Trophoblast cell (in vitro differentiated cells and primary cell): ENCODE data around the gene TSHB.

Experiments
- DNase-seq, 2 donors: peaks; one replicate each; pipeline ENCODE4 v3.0.0-alpha.2; 2016
- H2AFZ ChIP-seq: 2 replicates; pipeline ENCODE4 v1.6.1; 2013; ENCODE audit warnings: low read length, moderate library complexity, mild to moderate bottlenecking; ENCODE audit not compliant: insufficient read depth, poor library complexity
- H2AK5ac ChIP-seq: 2 replicates; pipeline ENCODE4 v1.6.1; 2013; ENCODE audit warnings: mild to moderate bottlenecking, low read length
- H2BK120ac ChIP-seq: 2 replicates; pipeline ENCODE4 v1.6.1; 2013; ENCODE audit warnings: low read length, mild to moderate bottlenecking, moderate library complexity; ENCODE audit not compliant: insufficient read depth, poor library complexity
- H2BK12ac ChIP-seq: 2 replicates; pipeline ENCODE4 v1.6.1; 2013; ENCODE audit warnings: mild to moderate bottlenecking, low read length, moderate library complexity
- H2BK5ac ChIP-seq: 2 replicates; pipeline ENCODE4 v1.6.1; 2013; ENCODE audit warnings: low read length, low read depth, moderate library complexity, mild to moderate bottlenecking; ENCODE audit not compliant: poor library complexity
- H3K14ac ChIP-seq: 2 replicates; pipeline ENCODE4 v1.6.1; 2013; ENCODE audit warnings: mild to moderate bottlenecking, low read length
- H3K18ac ChIP-seq: 2 replicates; pipeline ENCODE4 v1.6.1; 2013; ENCODE audit warnings: mild to moderate bottlenecking, low read length
- H3K23ac ChIP-seq: 2 replicates; pipeline ENCODE4 v1.6.1; 2013; ENCODE audit warnings: low read length
- H3K27ac ChIP-seq: 2 replicates; pipeline ENCODE4 v1.5.1; 2013; ENCODE audit warnings: low read depth, mild to moderate bottlenecking, inconsistent platforms, low read length, moderate library complexity
- H3K27me3 ChIP-seq: 2 replicates; pipeline ENCODE4 v1.6.1; 2013; ENCODE audit warnings: inconsistent platforms, mild to moderate bottlenecking, low read length, moderate library complexity; ENCODE audit not compliant: insufficient read depth
- H3K36me3 ChIP-seq, 2 experiments: 1 replicate in 1 of 2; 2 replicates in 1 of 2; pipeline ENCODE4 v1.6.1; 2013; ENCODE audit warnings: low read length in 2 of 2, mild to moderate bottlenecking in 2 of 2, moderate library complexity in 1 of 2; ENCODE audit not compliant: insufficient read depth in 2 of 2, control insufficient read depth in 1 of 2
- H3K4ac ChIP-seq: 2 replicates; pipeline ENCODE4 v1.6.1; 2013; ENCODE audit warnings: low read depth, mild to moderate bottlenecking, low read length, moderate library complexity
- H3K4me1 ChIP-seq, 2 experiments: 1 replicate in 1 of 2; 2 replicates in 1 of 2; pipeline ENCODE4 v1.6.1; 2013; ENCODE audit warnings: low read length in 2 of 2, mild to moderate bottlenecking in 2 of 2, moderate library complexity in 1 of 2; ENCODE audit not compliant: insufficient read depth in 2 of 2, control insufficient read depth in 1 of 2
- H3K4me2 ChIP-seq: 2 replicates; pipeline ENCODE4 v1.6.1; 2013; ENCODE audit warnings: inconsistent platforms, mild to moderate bottlenecking, low read length, moderate library complexity
- H3K4me3 ChIP-seq: 2 replicates; pipeline ENCODE4 v1.5.1; 2013; ENCODE audit warnings: mild to moderate bottlenecking, low read depth, low read length, inconsistent platforms
- H3K79me1 ChIP-seq: one replicate; pipeline ENCODE4 v1.6.1; 2013; ENCODE audit warnings: low read length
- H3K79me2 ChIP-seq: 2 replicates; pipeline ENCODE4 v1.6.1; 2013; ENCODE audit warnings: low read length, mild to moderate bottlenecking; ENCODE audit not compliant: control insufficient read depth, insufficient read depth, poor library complexity
- H3K9ac ChIP-seq: 2 replicates; pipeline ENCODE4 v1.6.1; 2013; ENCODE audit warnings: mild to moderate bottlenecking, low read length
- H3K9me3 ChIP-seq: 2 replicates; pipeline ENCODE4 v1.6.1; 2013; ENCODE audit warnings: low read depth, mild to moderate bottlenecking, control low read depth, inconsistent platforms, low read length; ENCODE audit not compliant: insufficient read depth
- H4K12ac ChIP-seq: 2 replicates; pipeline ENCODE4 v1.6.1; 2013; ENCODE audit warnings: low read depth, mild to moderate bottlenecking, low read length, moderate library complexity
- H4K8ac ChIP-seq: 2 replicates; pipeline ENCODE4 v1.6.1; 2013; ENCODE audit warnings: low read depth, mild to moderate bottlenecking, low read length, moderate library complexity
- H4K91ac ChIP-seq: one replicate; pipeline ENCODE4 v1.6.1; 2013; ENCODE audit warnings: low read depth, mild to moderate bottlenecking, low read length, moderate library complexity
- WGBS: extraction: QIAGEN DNeasy Blood & Tissue Kit; methylation state at CpG from one replicate; pipeline ENCODE4 v1.1.7; 2013; ENCODE audit warnings: missing lambda C conversion rate; ENCODE audit not compliant: insufficient read length, insufficient coverage; ENCODE audit errors: extremely low coverage; 5-methylcytosine and 5-hydroxymethylcytosine counted together

Gene TSHB

DNA sequence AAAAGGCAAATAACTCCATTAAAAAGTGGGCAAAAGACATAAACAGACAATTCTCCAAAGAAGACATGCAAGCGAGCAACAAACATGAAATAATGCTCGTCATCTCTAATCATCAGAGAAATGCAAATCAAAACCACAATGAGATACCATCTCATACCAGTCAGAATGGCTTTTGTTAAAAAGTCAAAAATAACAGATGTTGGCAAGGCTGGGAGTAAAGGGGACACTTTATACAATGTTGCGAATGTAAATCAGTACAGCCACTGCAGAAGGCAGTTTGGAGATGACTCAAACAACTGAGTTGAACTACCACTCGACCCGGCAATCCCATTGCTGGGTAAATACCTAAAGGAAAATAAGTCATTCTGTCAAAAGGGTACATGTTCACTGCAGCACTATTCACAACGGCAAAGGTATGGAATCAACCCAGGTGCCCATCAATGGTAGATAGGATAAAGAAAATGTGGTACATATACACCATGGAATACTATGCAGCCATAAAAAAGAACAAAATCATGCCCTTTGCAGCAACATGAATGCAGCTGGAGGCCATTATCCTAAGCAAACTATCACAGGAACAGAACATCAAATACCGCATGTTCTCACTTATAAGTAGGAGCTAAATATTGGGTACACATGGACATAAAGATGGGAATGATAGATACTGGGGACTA lies 33.7 kb downstream of the TSHB start:
- Histone ChIP-seq H2BK12ac (no peak overlapping the region), H3K27me3 (no peaks in the 10 kb centered on the region), H3K14ac (no peak overlapping the region), H3K4me2 (no peak overlapping the region), H3K4me1 (peaks cover 8 to 11% of the 10 kb centered on the region in 2 experiments), H2BK5ac (no peak overlapping the region), H3K4ac (no peak overlapping the region), H4K12ac (no peak overlapping the region), H3K79me2 (no peaks in the 10 kb centered on the region), H3K18ac (no peak overlapping the region), H3K23ac (no peak overlapping the region), H4K8ac (no peak overlapping the region), H2AFZ (no peak overlapping the region), H3K9me3 (no peaks in the 10 kb centered on the region), H4K91ac (no peak overlapping the region), H3K79me1 (peaks cover 9% of the 10 kb centered on the region), H3K4me3 (no peak overlapping the region), H2AK5ac (no peak overlapping the region), H3K27ac (no peak overlapping the region), H3K9ac (no peak overlapping the region), H2BK120ac (no peak overlapping the region), H3K36me3 (no peaks in the 10 kb centered on the region)
- DNase-seq = no peak
- no CpG with 5 or more reads among the region's 7 CpGs for WGBS

DNA sequence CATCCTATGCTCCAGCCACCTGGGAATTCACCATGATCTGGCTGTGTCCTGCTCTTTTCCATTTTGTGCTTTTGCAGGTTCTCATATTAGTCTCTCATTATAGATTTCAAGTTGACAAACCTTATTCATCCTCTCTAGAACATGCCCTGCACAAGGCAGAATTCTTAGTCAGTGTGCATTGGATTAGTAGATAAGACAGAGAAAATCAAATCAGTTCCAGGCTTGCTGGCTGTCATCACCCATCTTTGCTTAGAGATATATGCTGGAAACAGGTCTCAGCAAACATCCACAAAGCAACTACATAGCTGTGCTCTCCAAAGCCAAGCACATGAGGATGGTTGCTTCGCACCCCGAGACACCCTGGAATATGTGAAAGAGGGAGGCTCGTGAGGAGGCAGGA lies 34.8 kb downstream of the TSHB start:
- Histone ChIP-seq H4K12ac (no peak overlapping the region), H4K91ac (no peak overlapping the region), H2AFZ (no peak overlapping the region), H3K9ac (no peak overlapping the region), H2BK5ac (no peak overlapping the region), H3K4ac (no peak overlapping the region), H3K79me2 (no peaks in the 10 kb centered on the region), H3K27me3 (no peaks in the 10 kb centered on the region), H3K9me3 (no peaks in the 10 kb centered on the region), H4K8ac (no peak overlapping the region), H3K4me1 (peaks cover 8 to 11% of the 10 kb centered on the region in 2 experiments), H2BK120ac (no peak overlapping the region), H2BK12ac (no peak overlapping the region), H3K14ac (no peak overlapping the region), H3K18ac (no peak overlapping the region), H2AK5ac (no peak overlapping the region), H3K27ac (no peak overlapping the region), H3K23ac (no peak overlapping the region), H3K79me1 (peaks cover 9% of the 10 kb centered on the region), H3K36me3 (peaks cover 0 to 3% of the 10 kb centered on the region in 2 experiments), H3K4me3 (no peak overlapping the region), H3K4me2 (no peak overlapping the region)
- no CpG with 5 or more reads among the region's 3 CpGs for WGBS
- DNase-seq = no peak

GRCh38 chr1:115065021-115065420 lies 35.4 kb downstream of the TSHB start:
- no peak overlapping the region for H3K23ac ChIP-seq
- WGBS = no CpG with 5 or more reads among the region's 6 CpGs
- H4K91ac ChIP-seq = no peak overlapping the region
- H4K8ac ChIP-seq = no peak overlapping the region
- H3K36me3 ChIP-seq = peaks cover 0 to 3% of the 10 kb centered on the region in 2 experiments
- no peak overlapping the region for H2BK12ac ChIP-seq
- H4K12ac ChIP-seq = no peak overlapping the region
- no peak overlapping the region for H2BK120ac ChIP-seq
- H2BK5ac ChIP-seq = no peak overlapping the region
- H3K79me2 ChIP-seq = no peaks in the 10 kb centered on the region
- H3K18ac ChIP-seq = no peak overlapping the region
- H3K4ac ChIP-seq = no peak overlapping the region
- H3K14ac ChIP-seq = no peak overlapping the region
- H3K4me2 ChIP-seq = no peak overlapping the region
- no peak overlapping the region for H3K27ac ChIP-seq
- H3K4me1 ChIP-seq = peaks cover 8 to 11% of the 10 kb centered on the region in 2 experiments
- H3K27me3 ChIP-seq = no peaks in the 10 kb centered on the region
- no peak overlapping the region for H3K4me3 ChIP-seq
- H3K9me3 ChIP-seq = no peaks in the 10 kb centered on the region
- H2AFZ ChIP-seq = no peak overlapping the region
- no peak overlapping the region for H3K9ac ChIP-seq
- H3K79me1 ChIP-seq = peaks cover 9% of the 10 kb centered on the region
- DNase-seq = no peak
- H2AK5ac ChIP-seq = no peak overlapping the region

DNA sequence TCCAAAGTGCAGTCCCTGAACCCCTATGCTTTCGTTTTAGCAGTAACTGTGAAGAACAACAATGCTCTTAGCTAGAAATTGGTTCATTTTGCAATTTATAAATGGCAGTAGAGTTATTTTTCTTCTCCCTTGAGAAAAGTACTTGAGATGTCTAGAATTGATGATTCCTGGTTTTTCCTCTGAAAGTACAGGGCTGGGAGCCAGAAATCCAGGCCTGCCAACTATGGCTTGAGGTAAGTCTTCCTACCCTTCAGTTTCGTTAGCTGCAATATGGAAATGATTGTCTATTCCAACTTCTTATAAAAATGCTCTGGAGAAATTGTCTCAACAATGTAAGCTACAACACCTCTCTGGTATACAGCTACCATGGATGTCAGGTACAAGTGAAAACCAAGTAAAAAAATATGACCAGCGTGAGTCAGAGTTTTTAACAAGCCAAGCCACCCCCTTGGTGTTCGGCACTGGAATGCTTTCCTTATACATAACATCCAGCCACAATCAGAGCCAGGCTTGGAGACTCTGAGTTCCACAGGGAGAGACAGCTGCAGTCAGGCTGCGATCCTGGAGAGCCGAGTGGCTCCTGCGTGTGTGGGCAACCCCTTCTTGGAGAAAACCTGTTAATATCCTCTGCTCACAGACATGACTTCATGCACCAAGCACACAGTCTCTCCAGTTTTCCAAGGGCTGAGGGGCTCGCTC lies 37.7 kb downstream of the TSHB start:
- H3K4me1 ChIP-seq = peaks cover 3 to 4% of the 10 kb centered on the region in 2 experiments
- H3K4me3 ChIP-seq = no peak overlapping the region
- no peak overlapping the region for H2AFZ ChIP-seq
- no peaks in the 10 kb centered on the region for H3K27me3 ChIP-seq
- H2BK120ac ChIP-seq = no peak overlapping the region
- H4K12ac ChIP-seq = no peak overlapping the region
- H3K36me3 ChIP-seq = peaks cover 0 to 3% of the 10 kb centered on the region in 2 experiments
- H2BK12ac ChIP-seq = no peak overlapping the region
- H3K4me2 ChIP-seq = no peak overlapping the region
- no peak overlapping the region for H3K14ac ChIP-seq
- H3K79me2 ChIP-seq = no peaks in the 10 kb centered on the region
- no peak overlapping the region for H3K23ac ChIP-seq
- H3K4ac ChIP-seq = no peak overlapping the region
- no peak overlapping the region for H3K9ac ChIP-seq
- no peak overlapping the region for H2BK5ac ChIP-seq
- peaks cover under 1% of the 10 kb centered on the region for H3K79me1 ChIP-seq
- H3K9me3 ChIP-seq = no peaks in the 10 kb centered on the region
- no peak overlapping the region for H3K18ac ChIP-seq
- H4K8ac ChIP-seq = no peak overlapping the region
- H3K27ac ChIP-seq = no peak overlapping the region
- WGBS = no CpG with 5 or more reads among the region's 8 CpGs
- no peak overlapping the region for H4K91ac ChIP-seq
- no peak overlapping the region for H2AK5ac ChIP-seq
- DNase-seq = no peak
